Tibial nerve (tissue), 4 donors: ENCODE measurements around the gene NMNAT3. TPM values are rescaled to one million over a fixed set of nuclear protein-coding genes. Genes with fewer than 3 reads are reported as not detected.

Source experiments
- DNase-seq, 2 donors: peaks; one replicate each; pipeline ENCODE4 v3.0.0-alpha.2; 2019; ENCODE audit warnings: low spot score in 2 of 2
- H3K27ac ChIP-seq, 4 donors: fragments of 200-600 bp; sonication (generic) in 3 of 4; one replicate each; pipeline ENCODE4 v1.5.1; 2017 to 2019; ENCODE audit warnings: mild to moderate bottlenecking in 1 of 4
- H3K27me3 ChIP-seq, 2 donors: fragments of 200-600 bp; sonication (generic) in 1 of 2; one replicate each; pipeline versions ENCODE4 v1.5.1 to v1.6.0; 2017 to 2019
- H3K36me3 ChIP-seq, 3 donors: fragments of 200-600 bp; sonication (generic); one replicate each; pipeline ENCODE4 v1.5.1; 2018 to 2019
- H3K4me1 ChIP-seq, 4 donors: fragments of 200-600 bp; sonication (generic) in 3 of 4; one replicate each; pipeline ENCODE4 v1.5.1; 2017 to 2019
- H3K4me3 ChIP-seq, 4 donors: fragments of 200-600 bp; sonication (generic) in 3 of 4; one replicate each; pipeline ENCODE4 v1.5.1; 2017 to 2019; ENCODE audit warnings: mild to moderate bottlenecking in 1 of 4, moderate library complexity in 1 of 4
- H3K9me3 ChIP-seq, 4 donors: fragments of 200-600 bp; sonication (generic) in 3 of 4; one replicate each; pipeline ENCODE4 v1.5.1; 2017 to 2019
- CTCF ChIP-seq, 5 experiments: fragments of 200-600 bp in 3 of 5; fragments of 450-650 bp in 2 of 5; sonication (generic) in 3 of 5; IDR thresholded peaks; one replicate each; pipeline ENCODE4 v1.5.1; 2016 to 2019; ENCODE audit warnings: antibody characterized with exemption in 5 of 5, mild to moderate bottlenecking in 3 of 5, moderate library complexity in 2 of 5
- EP300 ChIP-seq, 2 donors: sonication (generic); formaldehyde crosslinking; IDR thresholded peaks; one replicate each; pipeline ENCODE4 v1.6.1; 2017; ENCODE audit warnings: antibody characterized with exemption in 2 of 2, mild to moderate bottlenecking in 1 of 2
- POLR2A ChIP-seq, 2 donors: fragments of 450-650 bp; IDR thresholded peaks; one replicate each; pipeline ENCODE4 v1.6.1; 2017; ENCODE audit warnings: antibody characterized with exemption in 2 of 2, mild to moderate bottlenecking in 2 of 2, moderate library complexity in 2 of 2
- whole genome bisulfite sequencing, 2 donors: methylation state at CpG; one replicate each; pipeline ENCODE4 v1.1.5; 2018; 5-methylcytosine and 5-hydroxymethylcytosine counted together
- total RNA-seq, 4 donors: library from RNA; depleted of rRNA; stranded (reverse); fragments of >200 nt; gene quantifications; one replicate each; pipeline ENCODE4 v1.1.0, GENCODE V29; 2016

The NMNAT3 gene
- total RNA-seq, 4 donors from 2014 or later = 11.0 to 19.4 (median 12.1) TPM

- no peak overlapping the region for H3K4me3 ChIP-seq
- no peak for DNase-seq
- TF ChIP-seq POLR2A (IDR thresholded peaks at IDR 0.05) (no peak), CTCF (IDR thresholded peaks at IDR 0.05) (no peak), EP300 (IDR thresholded peaks at IDR 0.05) (no peak)
- H3K27me3 ChIP-seq = no peaks in the 10 kb centered on the region
- H3K9me3 ChIP-seq = no peaks in the 10 kb centered on the region
- 78 to 84% methylated on average over 4 of the region's 4 CpGs for WGBS, 2 donors
- peaks cover 0 to 23% (median 3%) of the 10 kb centered on the region in 4 donors for H3K4me1 ChIP-seq
- no peaks in the 10 kb centered on the region for H3K36me3 ChIP-seq
- H3K27ac ChIP-seq = peak overlapping the region in 1 of 4 donors; percentile 70
These were observed 125.0 kb downstream of the NMNAT3 start for GRCh38 chr3:139552632-139553365.

GRCh38 chr3:139548801-139549200 is 129.0 kb downstream of the NMNAT3 start:
- H3K27me3 ChIP-seq = no peaks in the 10 kb centered on the region
- peaks cover 0 to 23% (median 3%) of the 10 kb centered on the region in 4 donors for H3K4me1 ChIP-seq
- DNase-seq = no peak
- no peak overlapping the region for H3K4me3 ChIP-seq
- no peaks in the 10 kb centered on the region for H3K9me3 ChIP-seq
- TF ChIP-seq CTCF (IDR thresholded peaks at IDR 0.05) (no peak), POLR2A (IDR thresholded peaks at IDR 0.05) (no peak), EP300 (IDR thresholded peaks at IDR 0.05) (no peak)
- H3K27ac ChIP-seq = no peak overlapping the region
- 57 to 63% methylated on average over 5 of the region's 5 CpGs for WGBS, 2 donors
- no peaks in the 10 kb centered on the region for H3K36me3 ChIP-seq

- TF ChIP-seq EP300 (IDR thresholded peaks at IDR 0.05) (no peak), CTCF (IDR thresholded peaks at IDR 0.05) (no peak), POLR2A (IDR thresholded peaks at IDR 0.05) (no peak)
- H3K4me1 ChIP-seq = peaks cover 0 to 11% (median 0%) of the 10 kb centered on the region in 4 donors
- H3K36me3 ChIP-seq = no peaks in the 10 kb centered on the region
- no peak overlapping the region for H3K4me3 ChIP-seq
- H3K9me3 ChIP-seq = no peaks in the 10 kb centered on the region
- DNase-seq = no peak
- H3K27me3 ChIP-seq = no peaks in the 10 kb centered on the region
- no peak overlapping the region for H3K27ac ChIP-seq
These were observed 130.1 kb downstream of the NMNAT3 start for GRCh38 chr3:139547666-139548065.

- 88 to 94% methylated on average over 3 of the region's 3 CpGs for WGBS, 2 donors
- Histone ChIP-seq H3K9me3 (no peaks in the 10 kb centered on the region), H3K4me1 (peaks cover 0 to 6% (median 0%) of the 10 kb centered on the region in 4 donors), H3K4me3 (no peak overlapping the region), H3K27me3 (no peaks in the 10 kb centered on the region), H3K36me3 (no peaks in the 10 kb centered on the region), H3K27ac (no peak overlapping the region)
- no peak for DNase-seq
- TF ChIP-seq POLR2A (IDR thresholded peaks at IDR 0.05) (no peak), CTCF (IDR thresholded peaks at IDR 0.05) (no peak), EP300 (IDR thresholded peaks at IDR 0.05) (no peak)
These were observed 131.0 kb downstream of the NMNAT3 start for GRCh38 chr3:139546772-139547171.

- Histone ChIP-seq H3K27ac (peak overlapping the region in 1 of 4 donors; percentile 10), H3K36me3 (no peaks in the 10 kb centered on the region), H3K27me3 (no peaks in the 10 kb centered on the region), H3K4me3 (no peak overlapping the region), H3K9me3 (no peaks in the 10 kb centered on the region), H3K4me1 (peaks cover 0 to 19% (median 8%) of the 10 kb centered on the region in 4 donors)
- no peak for TF ChIP-seq POLR2A (IDR thresholded peaks at IDR 0.05)
- no peak for TF ChIP-seq CTCF (IDR thresholded peaks at IDR 0.05)
- no peak for TF ChIP-seq EP300 (IDR thresholded peaks at IDR 0.05)
- 96% methylated on average over 5 of the region's 5 CpGs for WGBS, 2 donors
- no peak for DNase-seq
These were observed 136.1 kb downstream of the NMNAT3 start for GRCh38 chr3:139541532-139542288.
